GM23248 (cell line): Measurements from ENCODE around the gene SLC45A1. TPM values are rescaled to one million over a fixed set of nuclear protein-coding genes. Genes with fewer than 3 reads are reported as not detected.
"Not testable (repeated sequence)": the region's sequence is repeated elsewhere in the genome, so short reads cannot be mapped to it uniquely, and the experiment has no call there.

Experiments used
- DNase-seq: peaks from one replicate; pipeline ENCODE4 v3.0.0-alpha.2; 2015
- H2AFZ ChIP-seq: fragments of 200-600 bp; sonication (generic); 2 replicates; pipeline ENCODE4 v1.6.1; 2016; ENCODE audit warnings: antibody characterized with exemption
- H3F3A ChIP-seq: fragments of 200-600 bp; sonication (generic); 2 replicates; pipeline ENCODE4 v1.6.1; 2016; ENCODE audit warnings: mild to moderate bottlenecking, antibody characterized with exemption, mixed run types; ENCODE audit not compliant: insufficient read depth
- H3K27ac ChIP-seq: fragments of 200-600 bp; sonication (generic); 2 replicates; pipeline ENCODE4 v1.5.1; 2016; ENCODE audit warnings: mild to moderate bottlenecking
- H3K27me3 ChIP-seq: fragments of 200-600 bp; sonication (generic); replicated peaks from 2 replicates; pipeline ENCODE4 v1.6.1; 2016; ENCODE audit warnings: mild to moderate bottlenecking; ENCODE audit not compliant: insufficient read depth
- H3K36me3 ChIP-seq: fragments of 200-600 bp; sonication (generic); 2 replicates; pipeline ENCODE4 v1.6.1; 2016; ENCODE audit warnings: low read depth, mild to moderate bottlenecking
- H3K4me1 ChIP-seq: fragments of 200-600 bp; sonication (generic); 2 replicates; pipeline ENCODE4 v1.6.1; 2016; ENCODE audit warnings: mild to moderate bottlenecking; ENCODE audit not compliant: insufficient read depth
- H3K4me2 ChIP-seq: fragments of 200-600 bp; sonication (generic); one replicate; pipeline ENCODE4 v1.6.1; 2016; ENCODE audit warnings: mild to moderate bottlenecking; ENCODE audit not compliant: unreplicated experiment
- H3K4me3 ChIP-seq: fragments of 200-600 bp; sonication (generic); 2 replicates; pipeline ENCODE4 v1.5.1; 2016; ENCODE audit warnings: mild to moderate bottlenecking
- H3K79me2 ChIP-seq: fragments of 200-600 bp; sonication (generic); 2 replicates; pipeline ENCODE4 v1.6.1; 2016; ENCODE audit warnings: mild to moderate bottlenecking; ENCODE audit not compliant: insufficient read depth
- H3K9ac ChIP-seq: fragments of 200-600 bp; sonication (generic); 2 replicates; pipeline ENCODE4 v1.6.1; 2016; ENCODE audit warnings: mild to moderate bottlenecking
- H3K9me2 ChIP-seq: fragments of 200-600 bp; sonication (generic); 2 replicates; pipeline ENCODE4 v1.6.1; 2016; ENCODE audit warnings: mixed run types, mild to moderate bottlenecking, moderate library complexity; ENCODE audit not compliant: insufficient read depth
- H3K9me3 ChIP-seq: fragments of 200-600 bp; sonication (generic); one replicate; pipeline ENCODE4 v1.6.1; 2017; ENCODE audit warnings: low read depth
- H4K20me1 ChIP-seq: fragments of 200-600 bp; sonication (generic); 2 replicates; pipeline ENCODE4 v1.6.0; 2016; ENCODE audit not compliant: insufficient read depth
- EZH2 ChIP-seq: fragments of 200-600 bp; sonication (generic); IDR thresholded peaks from 2 replicates; pipeline ENCODE4 v1.6.1; 2018; ENCODE audit warnings: antibody characterized with exemption, mild to moderate bottlenecking; ENCODE audit not compliant: insufficient read depth, poor library complexity, severe bottlenecking
- EZH2phosphoT487 ChIP-seq: fragments of 200-600 bp; sonication (generic); IDR thresholded peaks from 2 replicates; pipeline ENCODE4 v1.6.1; 2018; ENCODE audit warnings: antibody characterized with exemption, moderate library complexity, mild to moderate bottlenecking, low read depth; ENCODE audit not compliant: insufficient read depth
- WGBS, 2 experiments: methylation state at CpG; one replicate each; pipeline ENCODE4 v1.1.6; 2015 to 2017; ENCODE audit warnings: low lambda C conversion rate in 2 of 2, low coverage in 1 of 2; ENCODE audit errors: missing lambda C conversion rate in 2 of 2; 5-methylcytosine and 5-hydroxymethylcytosine counted together
- in situ Hi-C: fragments of 300-500 bp; cut with MboI; formaldehyde crosslinking; loops from 2 replicates; pipeline ENCODE4 v1.15.0; 2020
- polyA plus RNA-seq: library from polyadenylated mRNA; unstranded; fragments of >200 nt; fragmentation: Nextera tagmentation; extraction: Ambion mirVana; gene quantifications from 2 replicates; pipeline ENCODE4 v1.2.1, GENCODE V29; 2016
- total RNA-seq: library from RNA; depleted of rRNA; stranded (reverse); fragments of >200 nt; shearing (Covaris generic); gene quantifications from 2 replicates; pipeline ENCODE4 v1.2.3, GENCODE V29; 2014

The SLC45A1 gene
- total and polyA plus RNA-seq, 2 experiments from 2014 or later = 0.97 to 1.9 TPM

GRCh38 chr1:8378178-8378577 is 60.3 kb downstream of the SLC45A1 start:
- in situ Hi-C loops = no loop called here
- Histone ChIP-seq H3K9ac (no peak overlapping the region), H3F3A (peaks cover 21% of the 10 kb centered on the region), H3K36me3 (0 out of 2 replicates have a peak, but pooled peaks cover 2% of the 10 kb centered on the region), H3K4me1 (peaks cover 20% of the 10 kb centered on the region), H3K27ac (no peak overlapping the region), H3K27me3 (no peaks in the 10 kb centered on the region), H2AFZ (no peak overlapping the region), H4K20me1 (no peaks in the 10 kb centered on the region), H3K9me3 (no peaks in the 10 kb centered on the region), H3K9me2 (no peaks in the 10 kb centered on the region), H3K79me2 (peaks cover 89% of the 10 kb centered on the region), H3K4me3 (no peak overlapping the region), H3K4me2 (no peak overlapping the region)
- DNase-seq = no peak
- TF ChIP-seq EZH2 = no peak
- TF ChIP-seq EZH2phosphoT487 = no peak
- WGBS, 2 experiments = 40 to 43% methylated on average over 4 of the region's 4 CpGs

GRCh38 chr1:8378981-8379470 is 61.1 kb downstream of the SLC45A1 start:
- no peaks in the 10 kb centered on the region for H3K27me3 ChIP-seq
- in situ Hi-C loops = no loop called here
- H3K4me1 ChIP-seq = peaks cover 13% of the 10 kb centered on the region
- WGBS, 2 experiments = 46 to 54% methylated on average over 10 of the region's 10 CpGs
- H3K79me2 ChIP-seq = peaks cover 97% of the 10 kb centered on the region
- DNase-seq = no peak
- no peak overlapping the region for H3K4me3 ChIP-seq
- H2AFZ ChIP-seq = no peak overlapping the region
- TF ChIP-seq EZH2phosphoT487 (no peak), EZH2 (no peak)
- H3K36me3 ChIP-seq = 0 out of 2 replicates have a peak, but pooled peaks cover 2% of the 10 kb centered on the region
- H3K9me2 ChIP-seq = no peaks in the 10 kb centered on the region
- no peaks in the 10 kb centered on the region for H4K20me1 ChIP-seq
- no peak overlapping the region for H3K27ac ChIP-seq
- no peak overlapping the region for H3K9ac ChIP-seq
- H3K9me3 ChIP-seq = no peaks in the 10 kb centered on the region
- no peak overlapping the region for H3K4me2 ChIP-seq
- peaks cover 15% of the 10 kb centered on the region for H3F3A ChIP-seq

DNA sequence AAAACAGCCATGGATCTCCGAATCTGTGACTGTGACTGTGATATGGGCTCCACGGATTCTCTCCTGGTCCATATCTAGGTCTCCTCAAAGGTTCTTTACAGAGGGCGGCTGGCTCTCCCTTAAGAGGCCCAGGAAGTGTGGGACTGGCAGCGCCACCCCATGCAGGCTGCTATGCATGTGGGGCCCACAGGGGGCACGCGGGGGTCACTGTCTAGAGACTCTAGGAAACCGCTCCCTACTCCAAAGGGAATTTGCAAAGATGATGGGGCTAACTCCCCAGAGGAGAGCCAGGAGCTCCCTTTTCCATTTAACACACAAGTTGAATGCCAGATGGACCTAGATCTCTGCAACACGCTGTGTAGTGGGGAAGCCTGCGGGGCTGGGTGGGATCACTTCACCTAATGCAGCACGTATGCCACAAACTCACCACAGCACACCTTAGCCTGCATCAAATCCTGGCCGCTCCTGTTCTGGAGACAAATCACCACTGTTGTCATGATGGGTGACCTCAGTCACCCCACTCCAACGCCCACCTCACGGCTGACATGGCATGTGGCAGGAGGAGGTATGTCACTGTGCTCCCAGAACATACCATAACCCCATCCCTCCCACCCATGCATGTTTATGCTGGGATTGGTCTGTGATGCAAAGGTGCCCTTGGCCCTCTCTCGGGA is 61.7 kb downstream of the SLC45A1 start:
- Histone ChIP-seq H3K27me3 (no peaks in the 10 kb centered on the region), H3K9ac (no peak overlapping the region), H2AFZ (no peak overlapping the region), H4K20me1 (no peaks in the 10 kb centered on the region), H3K9me2 (no peaks in the 10 kb centered on the region), H3K4me2 (no peak overlapping the region), H3K9me3 (no peaks in the 10 kb centered on the region), H3K27ac (no peak overlapping the region), H3F3A (peaks cover 12% of the 10 kb centered on the region), H3K79me2 (peaks cover 98% of the 10 kb centered on the region), H3K4me1 (peaks cover 11% of the 10 kb centered on the region), H3K4me3 (no peak overlapping the region), H3K36me3 (0 out of 2 replicates have a peak, but pooled peaks cover 2% of the 10 kb centered on the region)
- DNase-seq = no peak
- WGBS, 2 experiments = 90% methylated on average over 14 of the region's 14 CpGs
- in situ Hi-C loops = no loop called here
- no peak for TF ChIP-seq EZH2phosphoT487
- no peak for TF ChIP-seq EZH2

- H3K79me2 ChIP-seq = peaks cover 98% of the 10 kb centered on the region
- in situ Hi-C loops, H3K4me1 ChIP-seq, H2AFZ ChIP-seq, DNase-seq, H3K36me3 ChIP-seq, H4K20me1 ChIP-seq, H3K9me3 ChIP-seq, H3F3A ChIP-seq, H3K9me2 ChIP-seq, H3K4me3 ChIP-seq, H3K27ac ChIP-seq, H3K4me2 ChIP-seq, H3K9ac ChIP-seq, H3K27me3 ChIP-seq: not testable (repeated sequence)
- WGBS, 2 experiments = 88 to 93% methylated on average over 6 of the region's 6 CpGs
Measured at GRCh38 chr1:8380310-8380709, 62.4 kb downstream of the SLC45A1 start.
